ENCODE measurements around the gene MYO18A. TPM values are rescaled to one million over a fixed set of nuclear protein-coding genes. Genes with fewer than 3 reads are reported as not detected.
A peak's percentile ranks its signal among the peaks of the same experiment; 100 is the strongest.

MYO18A gene
- total and polyA plus RNA-seq, 2 donors from 2014 or later, result 25.6 to 60.7 TPM

- Histone ChIP-seq H3K27ac (ENCODE audit: low read depth in 2 of 2, low read length in 2 of 2) (no peak overlapping the region), H3K9ac (ENCODE audit: low read length in 3 of 3) (no peak overlapping the region), H3K4me1 (ENCODE audit: control insufficient read depth in 2 of 3, insufficient read depth in 2 of 3, low read depth in 1 of 3, low read length in 3 of 3) (no peaks in the 10 kb centered on the region), H3K4me3 (ENCODE audit: low read length in 3 of 3) (no peak overlapping the region), H3K36me3 (ENCODE audit: control insufficient read depth in 2 of 3, insufficient read depth in 3 of 3, low read length in 3 of 3) (no peaks in the 10 kb centered on the region), H3K9me3 (ENCODE audit: control insufficient read depth in 2 of 3, insufficient read depth in 1 of 3, low read length in 3 of 3) (no peaks in the 10 kb centered on the region), H3K27me3 (ENCODE audit: control insufficient read depth, insufficient read depth, low read length) (no peaks in the 10 kb centered on the region)
- DNase-seq (no peak), FAIRE-seq (no peak)
- intact Hi-C loops (cut with DNase I), result no loop called here
- no peak for TF ChIP-seq CTCF (IDR thresholded peaks at IDR 0.05; ENCODE audit: borderline replicate concordance, extremely low read depth, insufficient read depth)
Measured at GRCh38 chr17:29189355-29189754, 9.2 kb upstream of the MYO18A start.

GRCh38 chr17:29181226-29181625, 1.0 kb upstream of the MYO18A start:
- Histone ChIP-seq H3K4me1 (ENCODE audit: control insufficient read depth in 2 of 3, insufficient read depth in 2 of 3, low read depth in 1 of 3, low read length in 3 of 3) (peaks cover 0 to 39% (median 31%) of the 10 kb centered on the region in 3 donors), H3K9me3 (ENCODE audit: control insufficient read depth in 2 of 3, insufficient read depth in 1 of 3, low read length in 3 of 3) (no peaks in the 10 kb centered on the region), H3K27ac (ENCODE audit: low read depth in 2 of 2, low read length in 2 of 2) (peak overlapping the region in 1 of 2 donors; percentile 91), H3K36me3 (ENCODE audit: control insufficient read depth in 2 of 3, insufficient read depth in 3 of 3, low read length in 3 of 3) (no peaks in the 10 kb centered on the region), H3K9ac (ENCODE audit: low read length in 3 of 3) (peak overlapping the region in 1 of 3 donors; percentile 92), H3K4me3 (ENCODE audit: low read length in 3 of 3) (no peak overlapping the region), H3K27me3 (ENCODE audit: control insufficient read depth, insufficient read depth, low read length) (no peaks in the 10 kb centered on the region)
- intact Hi-C loops (cut with DNase I), result no loop called here
- TF ChIP-seq CTCF (IDR thresholded peaks at IDR 0.05; ENCODE audit: borderline replicate concordance, extremely low read depth, insufficient read depth), result no peak
- no peak for FAIRE-seq
- no peak for DNase-seq

- H3K4me1 ChIP-seq (ENCODE audit: control insufficient read depth in 2 of 3, insufficient read depth in 2 of 3, low read depth in 1 of 3, low read length in 3 of 3), result peaks cover 0 to 39% (median 34%) of the 10 kb centered on the region in 3 donors
- FAIRE-seq, result no peak
- intact Hi-C loops (cut with DNase I), result no loop called here
Measured at GRCh38 chr17:29180788-29181160, 576 bp upstream of the MYO18A start.

More at GRCh38 chr17:29180788-29181160, 576 bp upstream of the MYO18A start:
- H3K27me3 ChIP-seq (ENCODE audit: control insufficient read depth, insufficient read depth, low read length), result no peaks in the 10 kb centered on the region
- no peak for TF ChIP-seq CTCF (IDR thresholded peaks at IDR 0.05; ENCODE audit: borderline replicate concordance, extremely low read depth, insufficient read depth)
- peak overlapping the region; percentile 27 to 92 (median 74) for H3K9ac ChIP-seq (ENCODE audit: low read length in 3 of 3)
- no peak for DNase-seq
- peak overlapping the region; percentile 42 to 65 (median 64) for H3K4me3 ChIP-seq (ENCODE audit: low read length in 3 of 3)
- H3K27ac ChIP-seq (ENCODE audit: low read depth in 2 of 2, low read length in 2 of 2), result peak overlapping the region; percentile 53 to 91
- H3K36me3 ChIP-seq (ENCODE audit: control insufficient read depth in 2 of 3, insufficient read depth in 3 of 3, low read length in 3 of 3), result no peaks in the 10 kb centered on the region
- H3K9me3 ChIP-seq (ENCODE audit: control insufficient read depth in 2 of 3, insufficient read depth in 1 of 3, low read length in 3 of 3), result no peaks in the 10 kb centered on the region

Data from kidney (tissue), 14 donors.